ENCODE results near the gene ADM. TPM values are rescaled to one million over a fixed set of nuclear protein-coding genes. Genes with fewer than 3 reads are reported as not detected.

Gene ADM
- total RNA-seq, 2 donors from 2014 or later, result 11.7 to 100 TPM

- Mint-ChIP-seq H3K36me3 (ENCODE audit: low read depth) (no peaks in the 10 kb centered on the region), H3K27me3 (peaks cover 13% of the 10 kb centered on the region), H3K4me3 (no peak overlapping the region), H3K27ac (peak overlapping the region; percentile 54), H3K4me1 (peaks cover 19% of the 10 kb centered on the region), H3K9me3 (no peaks in the 10 kb centered on the region)
- ATAC-seq (replicated peaks), result no peak
Measured at GRCh38 chr11:10325277-10326011, 20.6 kb downstream of the ADM start.

- Mint-ChIP-seq H3K27me3 (peaks cover 14% of the 10 kb centered on the region), H3K27ac (no peak overlapping the region), H3K4me1 (peaks cover 19% of the 10 kb centered on the region), H3K9me3 (no peaks in the 10 kb centered on the region), H3K4me3 (no peak overlapping the region), H3K36me3 (ENCODE audit: low read depth) (no peaks in the 10 kb centered on the region)
- no peak for ATAC-seq (replicated peaks)
Measured at GRCh38 chr11:10326012-10326964, 21.4 kb downstream of the ADM start.

- H3K9me3 Mint-ChIP-seq, result no peaks in the 10 kb centered on the region
- H3K36me3 Mint-ChIP-seq (ENCODE audit: low read depth), result no peaks in the 10 kb centered on the region
- ATAC-seq (replicated peaks), result no peak
- no peak overlapping the region for H3K4me3 Mint-ChIP-seq
- peaks cover 23% of the 10 kb centered on the region for H3K27me3 Mint-ChIP-seq
- peaks cover 27% of the 10 kb centered on the region for H3K4me1 Mint-ChIP-seq
- no peak overlapping the region for H3K27ac Mint-ChIP-seq
Measured at GRCh38 chr11:10327254-10327653, 22.4 kb downstream of the ADM start.

- Mint-ChIP-seq H3K4me3 (no peak overlapping the region), H3K4me1 (peaks cover 15% of the 10 kb centered on the region), H3K36me3 (ENCODE audit: low read depth) (no peaks in the 10 kb centered on the region), H3K27me3 (peaks cover 21% of the 10 kb centered on the region), H3K27ac (peak overlapping the region; percentile 12), H3K9me3 (no peaks in the 10 kb centered on the region)
- ATAC-seq (replicated peaks), result peak; percentile 58
Measured at GRCh38 chr11:10328314-10329098, 23.6 kb downstream of the ADM start.

GRCh38 chr11:10329356-10329755 lies 24.5 kb downstream of the ADM start:
- ATAC-seq (replicated peaks), result no peak
- Mint-ChIP-seq H3K27me3 (peaks cover 17% of the 10 kb centered on the region), H3K36me3 (ENCODE audit: low read depth) (no peaks in the 10 kb centered on the region), H3K4me3 (no peak overlapping the region), H3K9me3 (no peaks in the 10 kb centered on the region), H3K27ac (no peak overlapping the region), H3K4me1 (peaks cover 13% of the 10 kb centered on the region)

- Mint-ChIP-seq H3K9me3 (no peaks in the 10 kb centered on the region), H3K4me3 (no peak overlapping the region), H3K27ac (no peak overlapping the region), H3K4me1 (peaks cover 13% of the 10 kb centered on the region), H3K27me3 (peaks cover 17% of the 10 kb centered on the region), H3K36me3 (ENCODE audit: low read depth) (no peaks in the 10 kb centered on the region)
- no peak for ATAC-seq (replicated peaks)
Measured at GRCh38 chr11:10329935-10330334, 25.1 kb downstream of the ADM start.

GRCh38 chr11:10331548-10332289 lies 26.8 kb downstream of the ADM start:
- no peak for ATAC-seq (replicated peaks)
- Mint-ChIP-seq H3K36me3 (ENCODE audit: low read depth) (no peaks in the 10 kb centered on the region), H3K27ac (peak overlapping the region; percentile 33), H3K27me3 (peaks cover 17% of the 10 kb centered on the region), H3K4me1 (peaks cover 13% of the 10 kb centered on the region), H3K9me3 (no peaks in the 10 kb centered on the region), H3K4me3 (no peak overlapping the region)

- H3K36me3 Mint-ChIP-seq (ENCODE audit: low read depth), result no peaks in the 10 kb centered on the region
- ATAC-seq (replicated peaks), result no peak
- no peak overlapping the region for H3K4me3 Mint-ChIP-seq
- H3K4me1 Mint-ChIP-seq, result peaks cover 10% of the 10 kb centered on the region
- no peak overlapping the region for H3K27ac Mint-ChIP-seq
- H3K9me3 Mint-ChIP-seq, result no peaks in the 10 kb centered on the region
- H3K27me3 Mint-ChIP-seq, result peaks cover 20% of the 10 kb centered on the region
Measured at GRCh38 chr11:10333490-10333889, 28.6 kb downstream of the ADM start.

GRCh38 chr11:10338287-10338686 lies 33.4 kb downstream of the ADM start:
- ATAC-seq (replicated peaks), result no peak
- H3K9me3 Mint-ChIP-seq, result no peaks in the 10 kb centered on the region

GRCh38 chr11:10348650-10349280 lies 43.9 kb downstream of the ADM start:
- no peaks in the 10 kb centered on the region for H3K36me3 Mint-ChIP-seq (ENCODE audit: low read depth)
- peaks cover 10% of the 10 kb centered on the region for H3K27me3 Mint-ChIP-seq
- ATAC-seq (replicated peaks), result no peak
- H3K4me3 Mint-ChIP-seq, result no peak overlapping the region
- no peak overlapping the region for H3K27ac Mint-ChIP-seq
- no peaks in the 10 kb centered on the region for H3K9me3 Mint-ChIP-seq
- no peaks in the 10 kb centered on the region for H3K4me1 Mint-ChIP-seq

More at GRCh38 chr11:10338287-10338686, 33.4 kb downstream of the ADM start:
- no peak overlapping the region for H3K27ac Mint-ChIP-seq
- H3K27me3 Mint-ChIP-seq, result peaks cover 23% of the 10 kb centered on the region
- H3K4me1 Mint-ChIP-seq, result no peaks in the 10 kb centered on the region
- no peaks in the 10 kb centered on the region for H3K36me3 Mint-ChIP-seq (ENCODE audit: low read depth)
- H3K4me3 Mint-ChIP-seq, result no peak overlapping the region

GRCh38 chr11:10349281-10349665 lies 44.4 kb downstream of the ADM start:
- H3K4me1 Mint-ChIP-seq, result no peaks in the 10 kb centered on the region
- H3K27me3 Mint-ChIP-seq, result peaks cover 13% of the 10 kb centered on the region
- H3K4me3 Mint-ChIP-seq, result no peak overlapping the region
- H3K27ac Mint-ChIP-seq, result no peak overlapping the region
- no peaks in the 10 kb centered on the region for H3K36me3 Mint-ChIP-seq (ENCODE audit: low read depth)
- ATAC-seq (replicated peaks), result no peak
- H3K9me3 Mint-ChIP-seq, result no peaks in the 10 kb centered on the region

GRCh38 chr11:10349806-10350205 lies 44.9 kb downstream of the ADM start:
- Mint-ChIP-seq H3K9me3 (no peaks in the 10 kb centered on the region), H3K4me1 (no peaks in the 10 kb centered on the region), H3K36me3 (ENCODE audit: low read depth) (no peaks in the 10 kb centered on the region), H3K27me3 (peaks cover 14% of the 10 kb centered on the region), H3K4me3 (no peak overlapping the region), H3K27ac (no peak overlapping the region)
- ATAC-seq (replicated peaks), result no peak

- Mint-ChIP-seq H3K27ac (no peak overlapping the region), H3K4me3 (no peak overlapping the region), H3K36me3 (ENCODE audit: low read depth) (no peaks in the 10 kb centered on the region), H3K9me3 (no peaks in the 10 kb centered on the region), H3K27me3 (peaks cover 15% of the 10 kb centered on the region), H3K4me1 (no peaks in the 10 kb centered on the region)
- ATAC-seq (replicated peaks), result no peak
Measured at GRCh38 chr11:10350334-10350733, 45.5 kb downstream of the ADM start.
